Cardiac muscle cell (in vitro differentiated cells and primary cell): ENCODE measurements around the gene ADA. TPM values are rescaled to one million over a fixed set of nuclear protein-coding genes. Genes with fewer than 3 reads are reported as not detected.
A peak's percentile ranks its signal among the peaks of the same experiment; 100 is the strongest.
"Not testable (repeated sequence)": the region's sequence is repeated elsewhere in the genome, so short reads cannot be mapped to it uniquely, and the experiment has no call there.

Experiments
- DNase-seq, 2 donors: peaks; one replicate each; pipeline versions ENCODE4 v3.0.0 to v3.0.0-alpha.2; 2010 to 2017; ENCODE audit warnings: low read depth in 1 of 2, low spot score in 1 of 2
- H3K27ac ChIP-seq: fragments of 200-600 bp; sonication (generic); 2 replicates; pipeline ENCODE4 v1.5.1; 2016
- H3K27me3 ChIP-seq: fragments of 200-600 bp; sonication (generic); 2 replicates; pipeline ENCODE4 v1.6.0; 2016; ENCODE audit warnings: control low read depth
- H3K36me3 ChIP-seq: fragments of 200-600 bp; sonication (generic); 2 replicates; pipeline ENCODE4 v1.5.1; 2016; ENCODE audit warnings: control low read depth
- H3K4me1 ChIP-seq: fragments of 200-600 bp; sonication (generic); 2 replicates; pipeline ENCODE4 v1.8.1; 2017; ENCODE audit warnings: low read depth, mild to moderate bottlenecking, mixed run types
- H3K4me3 ChIP-seq: fragments of 200-600 bp; sonication (generic); 2 replicates; pipeline ENCODE4 v1.5.1; 2016; ENCODE audit warnings: mild to moderate bottlenecking
- H3K9me3 ChIP-seq: fragments of 200-600 bp; sonication (generic); 2 replicates; pipeline ENCODE4 v1.5.1; 2017; ENCODE audit warnings: low read depth, mild to moderate bottlenecking, control low read depth
- polyA plus RNA-seq: library from polyadenylated mRNA; unstranded; fragments of >200 nt; fragmentation: Nextera tagmentation; extraction: Ambion mirVana; gene quantifications from 2 replicates; pipeline ENCODE4 v1.2.1, GENCODE V29; 2016
- total RNA-seq: library from RNA; depleted of rRNA; stranded (reverse); fragments of >200 nt; gene quantifications from 2 replicates; pipeline ENCODE4 v1.2.3, GENCODE V29; 2016
- TF ChIP-seq, protein P1 (sequence below): IDR thresholded peaks from 2 replicates; pipeline ENCODE4 v1.5.1; 2012; ENCODE audit warnings: low read depth, mild to moderate bottlenecking, low read length

ADA gene
- total and polyA plus RNA-seq, 2 experiments from 2014 or later: 16.7 to 18.9 TPM

DNA sequence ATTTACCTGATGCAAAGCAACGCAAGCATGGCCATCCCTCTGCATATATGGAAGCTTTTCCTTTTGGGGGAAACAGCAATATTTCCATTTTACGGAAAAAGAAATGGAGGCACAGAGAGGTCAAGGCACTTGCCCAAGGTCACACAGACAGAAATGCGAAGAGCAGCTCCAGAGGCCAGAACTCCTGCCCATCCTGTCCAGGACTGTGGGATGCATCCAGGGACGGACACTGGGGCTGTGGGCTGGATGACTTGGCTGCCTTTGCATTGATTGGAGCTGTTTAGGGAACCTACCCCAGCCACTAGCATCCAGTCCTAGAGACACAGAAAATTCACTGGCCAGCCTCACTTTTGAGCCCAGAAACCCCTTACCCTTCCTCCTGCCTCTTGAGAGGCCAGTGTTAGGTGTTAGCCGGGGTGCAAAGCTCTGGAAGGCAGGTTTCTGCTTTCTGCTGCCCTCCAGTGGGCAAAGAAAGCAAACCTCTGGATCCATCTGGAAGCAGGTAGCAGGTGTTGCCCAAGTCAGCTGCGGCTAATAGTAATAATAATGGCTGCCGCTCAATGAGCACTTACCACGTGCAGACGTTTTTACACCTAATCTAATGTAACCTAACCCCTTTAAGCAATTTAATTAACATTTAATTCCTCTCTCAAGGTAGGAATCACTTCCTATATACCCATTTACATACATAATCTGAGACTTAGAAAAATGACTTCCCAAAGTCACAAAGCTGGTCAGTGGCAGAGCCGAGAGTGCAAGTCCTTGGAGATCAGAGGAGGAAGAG is 32.0 kb upstream of the ADA start:
- Histone ChIP-seq H3K4me1 (peaks cover 9% of the 10 kb centered on the region), H3K36me3 (no peaks in the 10 kb centered on the region)
- peak; percentile 64 to 73 for DNase-seq

DNA sequence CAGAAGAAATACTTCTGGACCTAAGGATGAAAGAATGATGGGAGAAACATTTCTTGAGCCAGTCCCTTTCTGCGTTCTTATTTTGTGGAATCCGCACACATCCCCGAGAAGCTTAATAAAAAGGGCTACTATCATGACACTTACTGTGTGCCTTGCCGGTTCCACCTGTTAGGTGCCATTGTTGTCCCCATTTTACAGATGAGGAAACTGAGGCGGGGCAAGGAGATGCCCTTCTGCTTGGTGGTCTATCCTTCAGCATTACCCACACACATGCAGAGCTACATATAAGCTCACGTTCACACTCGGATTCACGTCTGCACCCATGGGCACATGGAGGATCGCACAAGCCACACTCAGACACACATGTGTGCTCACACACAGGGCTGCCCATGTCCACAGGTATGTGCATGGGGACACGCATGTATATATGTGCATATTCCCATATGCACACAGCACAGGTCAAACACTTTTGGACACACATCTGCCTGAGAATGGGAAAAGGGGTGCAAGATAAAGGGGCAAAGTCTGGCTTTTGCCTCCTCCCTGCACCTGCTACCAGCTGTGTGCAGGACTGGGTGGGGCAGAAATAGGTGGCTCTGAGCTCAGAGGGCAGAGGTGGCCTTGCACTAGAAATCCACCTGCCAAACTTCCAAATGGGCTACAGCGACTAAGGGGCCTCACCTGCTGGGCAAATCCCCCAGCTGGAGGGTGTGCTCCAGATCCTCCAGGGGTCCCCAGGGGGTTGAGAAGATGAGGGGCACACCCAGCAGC is 30.5 kb upstream of the ADA start:
- TF ChIP-seq, protein P1, sequence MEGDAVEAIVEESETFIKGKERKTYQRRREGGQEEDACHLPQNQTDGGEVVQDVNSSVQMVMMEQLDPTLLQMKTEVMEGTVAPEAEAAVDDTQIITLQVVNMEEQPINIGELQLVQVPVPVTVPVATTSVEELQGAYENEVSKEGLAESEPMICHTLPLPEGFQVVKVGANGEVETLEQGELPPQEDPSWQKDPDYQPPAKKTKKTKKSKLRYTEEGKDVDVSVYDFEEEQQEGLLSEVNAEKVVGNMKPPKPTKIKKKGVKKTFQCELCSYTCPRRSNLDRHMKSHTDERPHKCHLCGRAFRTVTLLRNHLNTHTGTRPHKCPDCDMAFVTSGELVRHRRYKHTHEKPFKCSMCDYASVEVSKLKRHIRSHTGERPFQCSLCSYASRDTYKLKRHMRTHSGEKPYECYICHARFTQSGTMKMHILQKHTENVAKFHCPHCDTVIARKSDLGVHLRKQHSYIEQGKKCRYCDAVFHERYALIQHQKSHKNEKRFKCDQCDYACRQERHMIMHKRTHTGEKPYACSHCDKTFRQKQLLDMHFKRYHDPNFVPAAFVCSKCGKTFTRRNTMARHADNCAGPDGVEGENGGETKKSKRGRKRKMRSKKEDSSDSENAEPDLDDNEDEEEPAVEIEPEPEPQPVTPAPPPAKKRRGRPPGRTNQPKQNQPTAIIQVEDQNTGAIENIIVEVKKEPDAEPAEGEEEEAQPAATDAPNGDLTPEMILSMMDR: no peak
- Histone ChIP-seq H3K27me3 (no peaks in the 10 kb centered on the region), H3K9me3 (no peaks in the 10 kb centered on the region), H3K27ac (no peak overlapping the region), H3K4me3 (no peak overlapping the region), H3K4me1 (peaks cover 9% of the 10 kb centered on the region), H3K36me3 (no peaks in the 10 kb centered on the region)
- DNase-seq: no peak

More for the DNA sequence above, 32.0 kb upstream of the ADA start:
- Histone ChIP-seq H3K27me3 (no peaks in the 10 kb centered on the region), H3K27ac (no peak overlapping the region), H3K4me3 (no peak overlapping the region), H3K9me3 (no peaks in the 10 kb centered on the region)
- TF ChIP-seq, protein P1: peak; percentile 75

DNA sequence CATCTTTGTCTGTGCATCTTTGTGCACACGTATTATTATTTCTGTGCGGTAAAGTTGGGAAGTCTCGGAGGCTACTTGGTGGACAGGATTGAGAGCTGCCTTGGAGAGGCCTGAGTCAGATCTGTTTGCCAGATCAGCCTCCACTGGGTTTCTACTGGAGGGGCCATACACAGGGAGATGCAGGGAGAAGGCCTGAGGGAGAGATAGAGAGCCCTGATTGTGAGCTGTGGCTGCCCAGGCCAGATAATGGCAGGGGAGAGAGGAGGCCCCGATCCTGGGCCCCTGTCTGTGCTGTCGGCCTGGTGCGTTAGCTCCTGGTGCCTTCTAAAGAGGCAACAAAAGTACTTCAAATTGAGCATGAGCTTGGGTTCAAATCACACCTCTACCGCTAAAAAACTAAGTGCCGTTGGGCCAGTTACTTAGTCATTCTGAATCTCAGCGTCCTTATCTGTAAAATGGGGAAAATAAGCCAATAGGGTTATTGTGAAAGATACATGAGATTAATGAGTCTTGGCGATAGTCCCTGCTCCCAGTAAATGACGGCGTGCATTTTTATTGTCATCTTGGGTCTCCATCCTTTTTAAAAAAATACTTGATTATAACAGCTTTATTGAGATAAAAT is 27.6 kb upstream of the ADA start:
- DNase-seq: no peak
- TF ChIP-seq, protein P1: no peak
- H3K9me3 ChIP-seq: no peaks in the 10 kb centered on the region
- peak overlapping the region; percentile 42 for H3K27ac ChIP-seq
- no peaks in the 10 kb centered on the region for H3K36me3 ChIP-seq
- H3K27me3 ChIP-seq: no peaks in the 10 kb centered on the region
- H3K4me3 ChIP-seq: no peak overlapping the region
- peaks cover 9% of the 10 kb centered on the region for H3K4me1 ChIP-seq

DNA sequence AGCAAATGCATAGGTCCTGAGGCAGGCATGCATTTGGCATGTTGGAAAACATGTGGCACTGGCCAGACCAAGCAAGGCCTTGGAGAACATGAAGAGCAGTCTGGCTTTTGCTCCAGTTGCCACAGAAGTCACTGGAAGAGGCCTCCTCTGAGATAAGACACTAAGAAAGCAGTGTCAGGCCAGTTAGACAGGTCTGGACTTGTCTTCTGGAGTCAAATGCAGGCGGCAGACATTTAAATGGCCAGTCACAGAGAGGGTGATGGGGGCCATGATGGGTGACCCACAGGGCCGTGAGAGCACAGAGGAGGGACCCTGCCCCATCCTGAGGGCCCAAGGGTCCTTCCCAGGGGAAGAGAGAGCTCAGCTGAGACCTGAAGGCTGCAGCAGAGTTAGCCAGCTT is 26.7 kb upstream of the ADA start:
- H3K27me3 ChIP-seq: no peaks in the 10 kb centered on the region
- H3K36me3 ChIP-seq: no peaks in the 10 kb centered on the region
- TF ChIP-seq, protein P1: no peak
- no peaks in the 10 kb centered on the region for H3K9me3 ChIP-seq
- DNase-seq: no peak
- peak overlapping the region; percentile 42 for H3K27ac ChIP-seq
- H3K4me3 ChIP-seq: no peak overlapping the region
- H3K4me1 ChIP-seq: peaks cover 9% of the 10 kb centered on the region

DNA sequence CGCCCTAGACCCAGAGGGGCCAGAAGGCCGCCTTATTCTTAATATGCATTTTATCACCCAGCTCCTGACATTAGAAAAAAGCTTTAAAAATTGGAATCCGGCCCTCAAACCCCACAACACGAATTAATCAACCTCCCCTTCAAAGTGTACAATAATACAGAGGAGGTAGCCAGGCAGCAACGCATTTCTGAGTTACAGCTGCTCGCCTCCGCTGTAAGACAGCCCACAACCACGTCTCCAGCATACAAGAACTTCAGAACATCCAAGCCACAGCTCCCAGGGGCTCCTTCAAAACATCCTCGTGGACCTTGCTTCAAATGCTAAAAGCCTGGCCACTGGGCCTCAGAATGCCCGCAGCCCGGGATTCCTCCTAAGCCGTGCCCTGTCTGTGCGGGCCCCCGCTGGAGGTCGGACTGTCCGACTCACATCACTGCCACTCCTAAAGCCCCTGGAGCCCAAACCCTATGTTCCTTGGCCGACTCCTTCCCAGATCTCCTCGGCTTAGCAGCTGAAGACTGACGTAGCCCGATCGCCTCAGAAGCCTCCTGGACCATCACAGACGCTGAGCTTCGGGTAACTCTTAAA is 20.9 kb upstream of the ADA start:
- H3K9me3 ChIP-seq, H3K27ac ChIP-seq, H3K27me3 ChIP-seq, H3K36me3 ChIP-seq, H3K4me3 ChIP-seq, H3K4me1 ChIP-seq, DNase-seq: not testable (repeated sequence)

DNA sequence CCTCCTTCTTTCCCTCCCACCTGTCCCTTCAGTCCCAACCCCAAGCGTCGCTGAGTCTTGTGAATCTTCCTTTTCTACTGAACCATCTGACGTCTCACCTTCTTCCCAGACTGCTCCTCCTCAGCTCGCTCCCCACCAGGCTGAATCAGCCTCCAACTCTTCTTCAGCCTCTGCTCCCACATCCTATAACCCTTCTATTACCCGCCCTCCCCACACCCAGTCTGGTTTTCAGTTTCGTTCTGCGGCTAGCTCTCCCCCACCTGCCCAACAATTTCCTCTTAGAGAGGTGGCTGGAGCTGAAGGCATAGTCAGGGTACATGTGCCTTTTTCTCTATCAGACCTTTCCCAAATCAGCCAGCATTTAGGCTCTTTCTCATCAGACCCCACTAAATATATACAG is 20.0 kb upstream of the ADA start:
- H3K4me1 ChIP-seq, H3K27me3 ChIP-seq, H3K27ac ChIP-seq, H3K4me3 ChIP-seq, DNase-seq, H3K36me3 ChIP-seq, H3K9me3 ChIP-seq: not testable (repeated sequence)

DNA sequence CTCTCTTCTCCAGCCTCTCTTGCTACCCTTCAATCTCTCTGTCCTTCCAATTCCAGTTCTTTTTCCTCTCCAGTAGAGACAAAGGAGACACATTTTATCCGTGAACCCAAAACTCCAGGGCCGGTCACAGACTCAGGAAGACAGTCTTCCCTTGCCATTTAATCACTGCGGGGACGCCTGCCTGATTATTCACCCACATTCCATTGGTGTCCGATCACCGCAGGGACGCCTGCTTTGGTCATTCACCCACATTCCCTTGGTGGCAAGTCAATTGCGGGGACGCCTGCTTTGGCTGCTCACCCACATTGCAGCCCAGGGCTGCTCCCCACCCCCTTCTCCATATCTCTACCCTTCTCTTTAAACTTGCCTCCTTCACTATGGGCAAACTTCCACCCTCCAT is 19.4 kb upstream of the ADA start:
- H3K4me3 ChIP-seq, DNase-seq, H3K4me1 ChIP-seq, H3K9me3 ChIP-seq, H3K36me3 ChIP-seq, H3K27ac ChIP-seq, H3K27me3 ChIP-seq: not testable (repeated sequence)
